Measurements from ENCODE around the gene CLEC16A.

The CLEC16A gene

GRCh38 chr16:11035096-11035495, 90.7 kb downstream of the CLEC16A start:
- H3K9ac ChIP-seq (ENCODE audit: low read depth, low read length), result no peak overlapping the region
- 91% methylated on average over 5 of the region's 5 CpGs for WGBS

GRCh38 chr16:11036040-11036439, 91.7 kb downstream of the CLEC16A start:
- H3K4me1 ChIP-seq (ENCODE audit: insufficient read depth, low read length), result no peaks in the 10 kb centered on the region; the same call in 1 of the 2 replicates
- peaks cover 7% of the 10 kb centered on the region; the same call in 1 of the 2 replicates for H3K36me3 ChIP-seq (ENCODE audit: insufficient read depth, low read length)
- H3K9me3 ChIP-seq (ENCODE audit: insufficient read depth, low read depth, low read length), result no peaks in the 10 kb centered on the region
- H3K27me3 ChIP-seq (ENCODE audit: insufficient read depth, low read length), result no peaks in the 10 kb centered on the region
- no peak overlapping the region for H3K4me3 ChIP-seq (ENCODE audit: low read length)
- H3K9ac ChIP-seq (ENCODE audit: low read depth, low read length), result no peak overlapping the region
- 90% methylated on average over 6 of the region's 6 CpGs for WGBS
- no peak overlapping the region for H3K27ac ChIP-seq (ENCODE audit: low read depth, low read length)

More at GRCh38 chr16:11035096-11035495, 90.7 kb downstream of the CLEC16A start:
- H3K9me3 ChIP-seq (ENCODE audit: insufficient read depth, low read depth, low read length), result no peaks in the 10 kb centered on the region
- H3K4me3 ChIP-seq (ENCODE audit: low read length), result no peak overlapping the region
- no peaks in the 10 kb centered on the region for H3K27me3 ChIP-seq (ENCODE audit: insufficient read depth, low read length)
- no peaks in the 10 kb centered on the region; the same call in 1 of the 2 replicates for H3K4me1 ChIP-seq (ENCODE audit: insufficient read depth, low read length)
- peaks cover 6% of the 10 kb centered on the region; the same call in 1 of the 2 replicates for H3K36me3 ChIP-seq (ENCODE audit: insufficient read depth, low read length)
- no peak overlapping the region for H3K27ac ChIP-seq (ENCODE audit: low read depth, low read length)

GRCh38 chr16:11036868-11037410, 92.6 kb downstream of the CLEC16A start:
- 94% methylated on average over 7 of the region's 8 CpGs for WGBS
- Histone ChIP-seq H3K27ac (ENCODE audit: low read depth, low read length) (no peak overlapping the region), H3K4me1 (ENCODE audit: insufficient read depth, low read length) (no peaks in the 10 kb centered on the region; the same call in 1 of the 2 replicates), H3K36me3 (ENCODE audit: insufficient read depth, low read length) (peaks cover 10% of the 10 kb centered on the region; the same call in 1 of the 2 replicates), H3K9ac (ENCODE audit: low read depth, low read length) (no peak overlapping the region), H3K27me3 (ENCODE audit: insufficient read depth, low read length) (no peaks in the 10 kb centered on the region), H3K4me3 (ENCODE audit: low read length) (no peak overlapping the region), H3K9me3 (ENCODE audit: insufficient read depth, low read depth, low read length) (no peaks in the 10 kb centered on the region)

- 93% methylated on average over 4 of the region's 4 CpGs for WGBS
- no peaks in the 10 kb centered on the region; the same call in 1 of the 2 replicates for H3K4me1 ChIP-seq (ENCODE audit: insufficient read depth, low read length)
- no peaks in the 10 kb centered on the region for H3K27me3 ChIP-seq (ENCODE audit: insufficient read depth, low read length)
- H3K9ac ChIP-seq (ENCODE audit: low read depth, low read length), result no peak overlapping the region
- H3K36me3 ChIP-seq (ENCODE audit: insufficient read depth, low read length), result peaks cover 18% of the 10 kb centered on the region
- H3K4me3 ChIP-seq (ENCODE audit: low read length), result no peak overlapping the region
- no peak overlapping the region for H3K27ac ChIP-seq (ENCODE audit: low read depth, low read length)
- no peaks in the 10 kb centered on the region for H3K9me3 ChIP-seq (ENCODE audit: insufficient read depth, low read depth, low read length)
These were observed 93.9 kb downstream of the CLEC16A start for GRCh38 chr16:11038305-11038704.

- Histone ChIP-seq H3K4me3 (ENCODE audit: low read length) (no peak overlapping the region), H3K36me3 (ENCODE audit: insufficient read depth, low read length) (peaks cover 19% of the 10 kb centered on the region), H3K27me3 (ENCODE audit: insufficient read depth, low read length) (no peaks in the 10 kb centered on the region), H3K27ac (ENCODE audit: low read depth, low read length) (no peak overlapping the region), H3K9ac (ENCODE audit: low read depth, low read length) (no peak overlapping the region), H3K4me1 (ENCODE audit: insufficient read depth, low read length) (no peaks in the 10 kb centered on the region; the same call in 1 of the 2 replicates), H3K9me3 (ENCODE audit: insufficient read depth, low read depth, low read length) (no peaks in the 10 kb centered on the region)
- 96% methylated on average over 5 of the region's 5 CpGs for WGBS
These were observed 94.4 kb downstream of the CLEC16A start for GRCh38 chr16:11038777-11039176.

GRCh38 chr16:11039726-11040125, 95.4 kb downstream of the CLEC16A start:
- Histone ChIP-seq H3K4me3 (ENCODE audit: low read length) (no peak overlapping the region), H3K27ac (ENCODE audit: low read depth, low read length) (no peak overlapping the region), H3K9ac (ENCODE audit: low read depth, low read length) (no peak overlapping the region), H3K27me3 (ENCODE audit: insufficient read depth, low read length) (no peaks in the 10 kb centered on the region), H3K9me3 (ENCODE audit: insufficient read depth, low read depth, low read length) (no peaks in the 10 kb centered on the region), H3K36me3 (ENCODE audit: insufficient read depth, low read length) (peaks cover 22% of the 10 kb centered on the region), H3K4me1 (ENCODE audit: insufficient read depth, low read length) (no peaks in the 10 kb centered on the region; the same call in 1 of the 2 replicates)
- 96% methylated on average over 8 of the region's 8 CpGs for WGBS

- peaks cover 22% of the 10 kb centered on the region for H3K36me3 ChIP-seq (ENCODE audit: insufficient read depth, low read length)
- peaks cover 3% of the 10 kb centered on the region; the same call in 1 of the 2 replicates for H3K4me1 ChIP-seq (ENCODE audit: insufficient read depth, low read length)
- no peaks in the 10 kb centered on the region for H3K27me3 ChIP-seq (ENCODE audit: insufficient read depth, low read length)
- 95% methylated on average over 11 of the region's 11 CpGs for WGBS
- no peaks in the 10 kb centered on the region for H3K9me3 ChIP-seq (ENCODE audit: insufficient read depth, low read depth, low read length)
- H3K9ac ChIP-seq (ENCODE audit: low read depth, low read length), result no peak overlapping the region
- no peak overlapping the region for H3K4me3 ChIP-seq (ENCODE audit: low read length)
- H3K27ac ChIP-seq (ENCODE audit: low read depth, low read length), result no peak overlapping the region
These were observed 97.8 kb downstream of the CLEC16A start for GRCh38 chr16:11042191-11042590.

- Histone ChIP-seq H3K9me3 (ENCODE audit: insufficient read depth, low read depth, low read length) (no peaks in the 10 kb centered on the region), H3K4me1 (ENCODE audit: insufficient read depth, low read length) (peaks cover 9% of the 10 kb centered on the region), H3K36me3 (ENCODE audit: insufficient read depth, low read length) (peaks cover 15% of the 10 kb centered on the region), H3K27ac (ENCODE audit: low read depth, low read length) (no peak overlapping the region), H3K4me3 (ENCODE audit: low read length) (no peak overlapping the region), H3K9ac (ENCODE audit: low read depth, low read length) (no peak overlapping the region), H3K27me3 (ENCODE audit: insufficient read depth, low read length) (no peaks in the 10 kb centered on the region)
- WGBS, result 93% methylated on average over 5 of the region's 5 CpGs
These were observed 101.1 kb downstream of the CLEC16A start for GRCh38 chr16:11045441-11045840.

GRCh38 chr16:11045846-11046245, 101.5 kb downstream of the CLEC16A start:
- 90% methylated on average over 5 of the region's 5 CpGs for WGBS
- peaks cover 15% of the 10 kb centered on the region for H3K36me3 ChIP-seq (ENCODE audit: insufficient read depth, low read length)
- no peak overlapping the region for H3K9ac ChIP-seq (ENCODE audit: low read depth, low read length)
- no peak overlapping the region for H3K27ac ChIP-seq (ENCODE audit: low read depth, low read length)
- no peaks in the 10 kb centered on the region for H3K9me3 ChIP-seq (ENCODE audit: insufficient read depth, low read depth, low read length)
- peaks cover 9% of the 10 kb centered on the region for H3K4me1 ChIP-seq (ENCODE audit: insufficient read depth, low read length)
- no peaks in the 10 kb centered on the region for H3K27me3 ChIP-seq (ENCODE audit: insufficient read depth, low read length)
- H3K4me3 ChIP-seq (ENCODE audit: low read length), result no peak overlapping the region

GRCh38 chr16:11046382-11046931, 102.1 kb downstream of the CLEC16A start:
- Histone ChIP-seq H3K36me3 (ENCODE audit: insufficient read depth, low read length) (peaks cover 15% of the 10 kb centered on the region), H3K9ac (ENCODE audit: low read depth, low read length) (no peak overlapping the region), H3K4me3 (ENCODE audit: low read length) (no peak overlapping the region), H3K27me3 (ENCODE audit: insufficient read depth, low read length) (no peaks in the 10 kb centered on the region), H3K27ac (ENCODE audit: low read depth, low read length) (no peak overlapping the region), H3K4me1 (ENCODE audit: insufficient read depth, low read length) (peaks cover 9% of the 10 kb centered on the region), H3K9me3 (ENCODE audit: insufficient read depth, low read depth, low read length) (no peaks in the 10 kb centered on the region)
- 84% methylated on average over 4 of the region's 5 CpGs for WGBS

- peaks cover 9% of the 10 kb centered on the region for H3K4me1 ChIP-seq (ENCODE audit: insufficient read depth, low read length)
- WGBS, result 100% methylated on average over 4 of the region's 4 CpGs
- H3K36me3 ChIP-seq (ENCODE audit: insufficient read depth, low read length), result peaks cover 11% of the 10 kb centered on the region
- no peaks in the 10 kb centered on the region for H3K27me3 ChIP-seq (ENCODE audit: insufficient read depth, low read length)
- H3K9me3 ChIP-seq (ENCODE audit: insufficient read depth, low read depth, low read length), result no peaks in the 10 kb centered on the region
- no peak overlapping the region for H3K27ac ChIP-seq (ENCODE audit: low read depth, low read length)
- no peak overlapping the region for H3K4me3 ChIP-seq (ENCODE audit: low read length)
- H3K9ac ChIP-seq (ENCODE audit: low read depth, low read length), result no peak overlapping the region
These were observed 102.7 kb downstream of the CLEC16A start for GRCh38 chr16:11047057-11047456.

All from HUES64 (cell line).